Testis (tissue), 3 donors: Measurements from ENCODE around the gene PORCN. TPM values are rescaled to one million over a fixed set of nuclear protein-coding genes. Genes with fewer than 3 reads are reported as not detected.

ENCODE experiments used
- DNase-seq: peaks from one replicate; pipeline ENCODE4 v3.0.0-alpha.2; 2019
- H3K27ac ChIP-seq, 2 donors: fragments of 200-600 bp; sonication (generic); one replicate each; pipeline ENCODE4 v1.5.1; 2019
- H3K27me3 ChIP-seq: fragments of 200-600 bp; sonication (generic); one replicate; pipeline ENCODE4 v1.5.1; 2019
- H3K36me3 ChIP-seq: fragments of 200-600 bp; sonication (generic); one replicate; pipeline ENCODE4 v1.5.1; 2017; ENCODE audit warnings: low read depth; ENCODE audit errors: missing control alignments
- H3K4me1 ChIP-seq: fragments of 200-600 bp; sonication (generic); one replicate; pipeline ENCODE4 v1.5.1; 2019
- H3K4me3 ChIP-seq, 2 donors: fragments of 200-600 bp; sonication (generic); one replicate each; pipeline ENCODE4 v1.5.1; 2017 to 2019
- H3K9me3 ChIP-seq: fragments of 200-600 bp; sonication (generic); one replicate; pipeline ENCODE4 v1.5.1; 2017
- POLR2A ChIP-seq: fragments of 450-650 bp; IDR thresholded peaks from one replicate; pipeline ENCODE4 v1.6.1; 2017; ENCODE audit warnings: antibody characterized with exemption, mild to moderate bottlenecking, moderate library complexity
- WGBS, 2 donors: methylation state at CpG; one replicate each; pipeline ENCODE4 v1.1.5; 2018; 5-methylcytosine and 5-hydroxymethylcytosine counted together
- intact Hi-C: fragments of 100-400 bp; cut with DNase I; formaldehyde crosslinking; loops from one replicate; pipeline ENCODE4 v1.15.1; 2023; ENCODE audit warnings: low total_unique reads
- polyA plus RNA-seq: library from polyadenylated mRNA; stranded (reverse); fragments of 350-450 nt; fragmentation: Illumina TruSeq; extraction: RNeasy Lipid Tissue Mini Kit (QIAGEN cat#74804); gene quantifications from one replicate; pipeline ENCODE4 v1.2.3, GENCODE V29; 2014; ENCODE audit warnings: low read depth, low replicate concordance; ENCODE audit not compliant: insufficient read depth
- total RNA-seq, 2 donors: library from RNA; depleted of rRNA; stranded (reverse); fragments of >200 nt; gene quantifications; one replicate each; pipeline ENCODE4 v1.2.3, GENCODE V29; 2016
- TF ChIP-seq, protein P1 (sequence below), 3 experiments: fragments of 450-650 bp in 2 of 3; fragments of 200-600 bp in 1 of 3; sonication (generic) in 1 of 3; IDR thresholded peaks; one replicate each; pipeline ENCODE4 v1.5.1; 2016 to 2019; ENCODE audit warnings: antibody characterized with exemption in 3 of 3, mild to moderate bottlenecking in 2 of 3, moderate library complexity in 1 of 3

Gene PORCN
- total and polyA plus RNA-seq, 3 donors from 2014 or later = 25.0 to 110 (median 58.7) TPM

DNA sequence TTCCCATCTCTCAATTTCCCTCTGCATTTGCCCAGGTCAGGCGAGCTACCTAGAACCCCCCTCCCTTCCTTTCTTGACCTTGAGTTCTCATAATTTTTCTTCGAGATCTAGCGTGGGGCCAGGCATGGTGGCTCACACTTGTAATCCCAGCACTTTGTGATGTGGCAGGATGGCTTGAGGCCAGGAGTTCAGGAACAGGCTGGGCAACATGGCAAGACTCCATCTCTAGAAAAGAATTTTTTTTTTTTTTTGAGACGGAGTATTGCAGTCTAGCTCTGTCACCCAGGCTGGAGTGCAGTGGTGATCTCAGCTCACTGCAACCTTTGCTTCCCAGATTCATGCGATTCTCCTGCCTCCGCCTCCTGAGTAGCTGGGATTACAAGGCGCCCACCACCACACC, 4.5 kb upstream of the PORCN start:
- Histone ChIP-seq H3K27ac (no peak overlapping the region), H3K36me3 (no peaks in the 10 kb centered on the region), H3K4me3 (no peak overlapping the region), H3K4me1 (no peaks in the 10 kb centered on the region), H3K9me3 (no peaks in the 10 kb centered on the region), H3K27me3 (no peaks in the 10 kb centered on the region)
- 52 to 59% methylated on average over 3 to 7 of the region's 7 CpGs for WGBS, 2 donors
- intact Hi-C loops = no loop called here
- no peak for DNase-seq
- TF ChIP-seq POLR2A = no peak
- TF ChIP-seq, protein P1, sequence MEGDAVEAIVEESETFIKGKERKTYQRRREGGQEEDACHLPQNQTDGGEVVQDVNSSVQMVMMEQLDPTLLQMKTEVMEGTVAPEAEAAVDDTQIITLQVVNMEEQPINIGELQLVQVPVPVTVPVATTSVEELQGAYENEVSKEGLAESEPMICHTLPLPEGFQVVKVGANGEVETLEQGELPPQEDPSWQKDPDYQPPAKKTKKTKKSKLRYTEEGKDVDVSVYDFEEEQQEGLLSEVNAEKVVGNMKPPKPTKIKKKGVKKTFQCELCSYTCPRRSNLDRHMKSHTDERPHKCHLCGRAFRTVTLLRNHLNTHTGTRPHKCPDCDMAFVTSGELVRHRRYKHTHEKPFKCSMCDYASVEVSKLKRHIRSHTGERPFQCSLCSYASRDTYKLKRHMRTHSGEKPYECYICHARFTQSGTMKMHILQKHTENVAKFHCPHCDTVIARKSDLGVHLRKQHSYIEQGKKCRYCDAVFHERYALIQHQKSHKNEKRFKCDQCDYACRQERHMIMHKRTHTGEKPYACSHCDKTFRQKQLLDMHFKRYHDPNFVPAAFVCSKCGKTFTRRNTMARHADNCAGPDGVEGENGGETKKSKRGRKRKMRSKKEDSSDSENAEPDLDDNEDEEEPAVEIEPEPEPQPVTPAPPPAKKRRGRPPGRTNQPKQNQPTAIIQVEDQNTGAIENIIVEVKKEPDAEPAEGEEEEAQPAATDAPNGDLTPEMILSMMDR (IDR thresholded peaks at IDR 0.05) = no peak

DNA sequence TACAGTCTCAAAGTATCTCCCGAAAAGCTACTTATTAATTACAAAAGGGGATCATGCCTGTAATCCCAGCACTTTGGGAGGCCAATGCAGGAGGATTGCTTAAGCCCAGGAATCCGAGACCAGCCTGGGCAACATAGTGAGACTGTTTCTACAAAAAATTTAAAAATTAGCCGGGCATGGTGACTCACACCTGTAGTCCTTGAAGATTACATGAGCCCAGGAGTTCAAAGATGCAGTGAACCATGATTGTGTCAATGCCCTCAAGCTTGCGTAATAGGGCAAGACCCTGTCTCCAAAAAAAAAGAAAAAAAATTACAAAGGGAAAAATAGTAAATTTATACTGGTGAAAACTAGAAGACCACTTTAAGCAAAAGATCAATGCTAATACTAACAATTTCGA, 3.3 kb upstream of the PORCN start:
- 46 to 58% methylated on average over 5 of the region's 5 CpGs for whole genome bisulfite sequencing, 2 donors
- no peaks in the 10 kb centered on the region for H3K36me3 ChIP-seq
- no peak overlapping the region for H3K27ac ChIP-seq
- no peaks in the 10 kb centered on the region for H3K27me3 ChIP-seq
- intact Hi-C loops = no loop called here
- DNase-seq = no peak
- TF ChIP-seq, protein P1 (IDR thresholded peaks at IDR 0.05) = no peak
- TF ChIP-seq POLR2A = no peak
- no peaks in the 10 kb centered on the region for H3K9me3 ChIP-seq
- H3K4me1 ChIP-seq = no peaks in the 10 kb centered on the region
- no peak overlapping the region for H3K4me3 ChIP-seq

DNA sequence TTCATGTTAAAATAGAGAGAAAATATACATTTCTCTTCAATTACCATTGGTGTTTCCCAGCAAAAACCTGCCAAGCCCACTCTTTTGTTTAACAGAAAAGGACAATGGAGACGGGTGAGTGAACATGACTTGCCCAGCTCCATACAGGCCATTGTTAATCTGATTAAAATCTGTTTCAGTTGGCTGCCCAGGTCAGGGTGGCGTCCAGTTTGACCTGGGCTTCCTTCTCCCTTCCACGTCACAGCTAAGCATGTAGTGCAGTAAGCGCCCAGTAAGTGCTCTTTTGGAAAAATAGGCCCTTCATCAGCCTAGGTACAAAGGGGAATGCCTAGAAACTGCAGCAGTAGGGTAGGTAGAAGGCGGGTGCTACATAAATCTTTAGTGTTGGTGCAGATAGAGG, 1.5 kb upstream of the PORCN start:
- Histone ChIP-seq H3K9me3 (no peaks in the 10 kb centered on the region), H3K36me3 (no peaks in the 10 kb centered on the region), H3K27ac (no peak overlapping the region), H3K4me1 (no peaks in the 10 kb centered on the region), H3K27me3 (no peaks in the 10 kb centered on the region), H3K4me3 (no peak overlapping the region)
- no peak for TF ChIP-seq POLR2A
- TF ChIP-seq, protein P1 (IDR thresholded peaks at IDR 0.05) = no peak
- intact Hi-C loops = no loop called here
- no peak for DNase-seq
- 37 to 78% methylated on average over 5 of the region's 5 CpGs for WGBS, 2 donors

DNA sequence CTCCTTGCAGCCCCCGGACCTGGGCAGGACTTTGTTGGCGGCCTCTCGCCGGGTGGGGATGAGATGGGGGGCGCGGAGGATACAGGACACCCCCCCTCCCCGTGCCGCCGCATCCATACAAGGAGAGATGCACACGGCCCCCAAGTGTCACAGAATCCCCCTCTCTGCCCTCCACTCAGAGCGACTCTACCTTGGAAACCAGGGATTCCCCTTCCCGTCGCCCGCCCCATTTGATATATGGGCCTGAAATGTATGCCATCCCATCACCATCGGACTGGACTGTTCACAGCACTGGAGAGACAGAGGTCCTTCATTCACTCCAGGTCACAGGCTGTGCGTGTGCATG, 426 bp downstream of the PORCN start:
- no peak for TF ChIP-seq POLR2A
- TF ChIP-seq, protein P1 (IDR thresholded peaks at IDR 0.05) = no peak
- WGBS, 2 donors = 0% methylated on average over 11 of the region's 16 CpGs; no CpG with 5 or more reads in 1 of the 2 donors
- no peaks in the 10 kb centered on the region for H3K36me3 ChIP-seq
- H3K27me3 ChIP-seq = no peaks in the 10 kb centered on the region
- intact Hi-C loops = no loop called here
- no peaks in the 10 kb centered on the region for H3K9me3 ChIP-seq
- H3K27ac ChIP-seq = peak overlapping the region in 1 of 2 donors; percentile 59
- no peak for DNase-seq
- H3K4me3 ChIP-seq = peak overlapping the region; percentile 64 to 76
- H3K4me1 ChIP-seq = no peaks in the 10 kb centered on the region

DNA sequence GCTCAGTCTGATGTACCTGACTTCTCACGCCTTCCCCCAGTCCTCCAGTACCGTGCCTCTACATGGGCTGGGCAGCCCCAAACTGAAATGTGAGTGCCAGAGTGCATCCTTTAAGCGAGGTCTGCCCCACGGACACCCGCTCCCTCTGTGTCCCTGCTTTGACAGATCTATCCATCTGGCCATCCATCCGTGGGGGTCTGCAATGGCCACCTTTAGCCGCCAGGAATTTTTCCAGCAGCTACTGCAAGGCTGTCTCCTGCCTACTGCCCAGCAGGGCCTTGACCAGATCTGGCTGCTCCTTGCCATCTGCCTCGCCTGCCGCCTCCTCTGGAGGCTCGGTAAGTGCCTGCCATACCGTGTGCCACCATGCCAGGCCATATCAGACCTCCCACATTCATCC, 827 bp downstream of the PORCN start:
- no peak for TF ChIP-seq POLR2A
- TF ChIP-seq, protein P1 (IDR thresholded peaks at IDR 0.05) = no peak
- DNase-seq = no peak
- Histone ChIP-seq H3K4me1 (no peaks in the 10 kb centered on the region), H3K27ac (no peak overlapping the region), H3K27me3 (no peaks in the 10 kb centered on the region), H3K36me3 (no peaks in the 10 kb centered on the region), H3K4me3 (peak overlapping the region; percentile 64 to 76), H3K9me3 (no peaks in the 10 kb centered on the region)
- intact Hi-C loops = no loop called here
- 60% methylated on average over 1 to 9 of the region's 11 CpGs for WGBS, 2 donors
